ENCODE data around the gene PTGDR2.

The PTGDR2 gene

DNA sequence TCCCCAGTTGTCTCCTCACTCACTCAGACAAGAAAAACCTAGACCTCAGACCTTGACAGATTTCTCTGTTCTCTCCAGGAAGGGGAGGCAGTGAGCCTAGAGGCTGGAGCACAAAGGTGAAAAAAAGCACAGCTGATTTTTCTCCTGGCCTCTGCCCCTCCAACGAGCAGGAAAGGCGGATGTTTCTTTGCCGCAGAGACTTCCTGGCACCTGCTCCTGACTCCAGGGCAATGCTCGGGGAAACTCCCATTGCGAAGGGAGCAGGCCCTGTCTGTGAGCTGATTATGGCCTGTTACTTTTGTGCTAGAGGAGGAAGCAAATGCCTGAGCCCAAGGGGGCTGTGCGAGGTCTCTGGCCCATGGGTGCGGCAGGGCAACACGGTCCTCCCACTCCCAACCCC, 45.2 kb downstream of the PTGDR2 start:
- no peak for DNase-seq (ENCODE audit: extremely low read depth, low read depth)
- no peak for TF ChIP-seq CTCF (IDR thresholded peaks at IDR 0.05; ENCODE audit: low read depth, low read length)

DNA sequence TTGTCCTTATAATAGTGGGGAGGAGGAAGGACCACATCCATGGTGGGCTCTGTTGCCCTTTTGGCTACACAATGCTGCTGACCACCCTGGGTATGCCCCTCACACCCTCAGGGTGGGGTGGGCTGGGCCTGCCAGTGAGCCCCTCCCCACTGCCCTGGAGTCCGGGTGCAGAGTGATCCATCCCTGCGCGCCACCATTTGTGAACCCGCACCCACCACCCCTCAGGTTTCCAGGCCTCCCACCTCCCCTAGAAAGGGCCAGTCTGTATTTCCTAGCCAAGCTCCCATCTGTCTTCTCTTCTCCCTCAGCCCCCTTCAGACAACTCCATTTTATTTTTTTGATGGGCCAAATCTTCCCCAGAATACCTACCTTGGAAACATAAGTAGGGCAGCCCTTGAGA, 45.6 kb downstream of the PTGDR2 start:
- no peak for DNase-seq (ENCODE audit: extremely low read depth, low read depth)
- no peak for TF ChIP-seq CTCF (IDR thresholded peaks at IDR 0.05; ENCODE audit: low read depth, low read length)

DNA sequence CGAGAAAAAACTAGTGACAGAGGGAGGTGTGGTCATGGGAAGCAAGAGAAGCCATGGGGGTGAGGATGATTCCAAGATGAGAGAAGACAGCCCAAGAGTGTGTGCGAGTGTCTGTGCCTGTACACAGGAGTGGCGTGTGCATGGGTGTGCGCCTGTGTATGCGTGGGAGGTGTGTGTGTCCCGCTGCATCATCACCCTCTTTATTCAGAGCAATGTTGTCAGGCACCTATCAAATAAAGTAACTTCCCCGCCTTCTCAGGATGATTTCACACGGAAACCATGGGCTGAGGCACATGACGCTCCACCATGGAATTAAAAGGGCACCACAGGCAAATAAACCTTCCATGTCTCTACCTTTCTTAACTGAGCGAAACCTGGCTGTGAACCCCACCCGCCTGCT, 46.1 kb downstream of the PTGDR2 start:
- no peak for TF ChIP-seq CTCF (IDR thresholded peaks at IDR 0.05; ENCODE audit: low read depth, low read length)
- no peak for DNase-seq (ENCODE audit: extremely low read depth, low read depth)

DNA sequence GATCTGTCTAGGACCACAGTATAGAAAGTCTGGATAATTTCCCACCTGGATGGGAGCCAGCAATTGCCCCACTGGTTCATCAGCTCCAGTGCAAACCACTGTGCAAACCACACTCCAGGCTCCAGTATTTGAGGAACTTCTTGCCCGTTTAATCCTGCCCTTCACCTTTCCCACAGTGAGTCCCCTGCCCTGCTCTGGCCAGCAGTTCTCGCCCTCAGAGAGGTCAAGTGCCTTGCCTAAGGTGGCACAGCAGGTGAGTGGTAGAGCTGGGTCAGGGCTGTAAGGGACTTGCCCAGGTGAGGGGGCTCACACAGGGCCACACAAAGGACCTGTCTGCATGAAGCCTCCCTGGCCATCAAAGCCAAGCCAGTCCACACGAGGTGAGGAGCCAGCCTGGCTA, 46.5 kb downstream of the PTGDR2 start:
- DNase-seq (ENCODE audit: extremely low read depth, low read depth): no peak
- TF ChIP-seq CTCF (IDR thresholded peaks at IDR 0.05; ENCODE audit: low read depth, low read length): no peak

DNA sequence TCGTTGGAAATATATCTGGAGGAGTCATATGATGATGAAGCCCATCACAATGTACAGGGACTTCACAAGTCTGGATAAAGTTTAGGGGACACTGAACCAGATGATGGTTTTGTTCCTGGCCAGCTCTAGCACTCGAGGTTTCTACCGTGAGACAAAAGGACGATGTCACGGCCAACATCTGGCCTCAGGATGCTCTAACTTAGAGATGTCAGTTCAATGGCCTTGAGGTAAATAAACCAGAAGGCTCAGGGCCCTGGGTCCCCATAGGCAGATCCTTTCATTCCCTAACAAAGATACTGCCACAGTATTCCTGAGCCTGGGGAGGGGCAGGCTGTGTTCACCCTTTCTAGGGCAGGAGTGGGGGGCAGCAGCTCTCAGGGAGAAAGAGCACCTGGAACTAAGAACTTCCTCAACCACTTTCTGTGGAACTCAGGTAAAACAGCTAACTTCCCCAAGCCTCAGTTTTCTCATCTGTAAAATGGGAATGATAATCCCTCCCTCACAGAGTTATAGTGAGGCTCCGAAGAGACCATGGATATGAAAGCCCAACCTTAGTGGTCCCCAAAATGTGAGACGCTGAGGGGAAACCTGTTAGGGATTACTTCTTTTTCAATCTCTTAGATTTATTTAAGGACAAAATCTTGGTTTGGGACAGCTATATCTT, 52.3 kb downstream of the PTGDR2 start:
- TF ChIP-seq CTCF (IDR thresholded peaks at IDR 0.05; ENCODE audit: low read depth, low read length): no peak
- DNase-seq (ENCODE audit: extremely low read depth, low read depth): no peak

GRCh38 chr11:60801194-60801593, 54.6 kb downstream of the PTGDR2 start:
- no peak for TF ChIP-seq CTCF (IDR thresholded peaks at IDR 0.05; ENCODE audit: low read depth, low read length)
- DNase-seq (ENCODE audit: extremely low read depth, low read depth): no peak

Data from AG09319 (cell line).